A549 treated with DMSO at 1 μM for 4 hours (cell line): ENCODE measurements around the gene PNMA8A. TPM values are rescaled to one million over a fixed set of nuclear protein-coding genes. Genes with fewer than 3 reads are reported as not detected.

ENCODE experiments used
- total RNA-seq: library from RNA; stranded (reverse); fragments of 200-300 nt; extraction: Qiagen RNA extraction; gene quantifications from 5 replicates; pipeline ENCODE4 v1.2.3, GENCODE V29; 2022; ENCODE audit warnings: low read depth

The PNMA8A gene
- total RNA-seq = 10.8 to 13.1 TPM (median 11.8 TPM) in 5 replicates

GRCh38 chr19:46471116-46471733 is at the start of gene PNMA8A:
PNMA8A (minus strand) TSS chr19:46471563; CDS start chr19:46471035, 528 bp downstream.

DNA sequence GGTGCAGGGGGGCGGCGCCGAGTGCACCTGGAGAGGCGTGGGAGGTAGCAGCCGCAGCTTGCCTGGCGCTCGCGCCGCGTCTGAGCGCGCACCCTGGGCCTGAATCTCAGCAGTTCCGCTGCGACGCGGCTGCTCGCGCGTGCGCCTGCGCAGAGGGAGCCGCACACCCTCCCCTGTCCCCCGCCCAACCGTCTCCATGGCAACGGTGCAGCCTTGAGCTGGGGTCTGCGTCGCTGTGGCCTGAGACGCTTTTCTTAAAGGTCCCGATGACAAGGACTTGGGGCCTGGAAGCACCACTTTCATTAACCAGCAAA is 24.4 kb upstream of the PNMA8A start, which contains the start of gene PNMA8B:
Gene PNMA8B, minus strand, starts transcription at position 82 of the 314 bp plus-strand sequence. CDS start 402 bp downstream, outside the sequence.

DNA sequence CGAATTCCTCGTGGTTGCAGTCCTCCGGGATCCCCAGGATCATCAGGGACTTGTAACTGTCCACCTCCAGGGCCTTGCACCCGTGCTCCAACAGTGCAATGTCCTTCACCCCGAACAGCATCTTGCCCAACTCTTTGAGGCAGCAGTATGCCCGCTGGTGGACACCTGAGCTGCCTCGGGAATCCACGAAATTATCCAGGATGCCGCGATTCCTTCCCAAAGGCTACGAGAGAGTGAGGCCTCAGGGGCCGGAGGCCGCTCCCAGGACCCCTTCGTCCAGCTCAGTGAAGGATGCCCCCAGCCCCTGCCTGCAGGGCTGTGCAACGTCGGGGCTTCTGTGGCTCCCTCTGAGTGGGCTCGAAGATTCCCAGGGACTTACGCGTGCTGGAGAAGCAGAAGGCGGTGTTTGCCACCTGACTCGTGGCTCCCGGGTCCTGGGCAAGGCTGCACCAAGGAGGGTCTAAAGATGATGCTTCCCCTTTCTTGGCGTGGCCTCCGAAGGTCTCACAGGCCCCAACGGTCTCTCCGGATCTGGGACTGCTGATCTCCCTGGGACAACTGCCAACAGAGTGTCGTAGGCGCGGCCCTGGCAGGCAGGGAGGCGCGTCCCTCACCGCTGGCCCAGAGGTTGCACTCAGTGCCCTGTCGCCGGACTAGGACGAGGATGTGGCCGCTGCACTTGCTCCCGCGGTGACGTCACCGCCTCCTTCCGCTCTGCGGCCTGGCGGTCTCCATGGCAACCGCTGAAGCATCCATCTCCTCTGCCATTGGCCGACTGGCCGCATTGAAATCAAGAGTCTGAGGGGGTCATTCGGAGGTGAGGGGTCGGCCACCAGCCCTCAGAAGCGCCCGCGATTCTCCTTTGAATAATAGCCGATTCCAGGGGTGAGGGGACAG is 42.9 kb downstream of the PNMA8A start, which contains the start of gene PNMA8C:
Gene PNMA8C, minus strand, starts transcription at position 698 of the 897 bp plus-strand sequence. Its CDS starts 577 bp downstream, at position 121.

Other genes starting within 250 kb of the PNMA8A start
- gene IGFL1, start 241.8 kb downstream of the PNMA8A start, total RNA-seq = 2.3 to 3.1 TPM (median 2.6 TPM) in 5 replicates
- not detected in 5 replicates for gene HIF3A, start 174.5 kb downstream of the PNMA8A start, total RNA-seq
- gene PPP5C, start 124.5 kb downstream of the PNMA8A start, total RNA-seq = 82.2 to 89.7 TPM (median 85.3 TPM) in 5 replicates
- not detected in 5 replicates for gene CCDC8, start 58.0 kb downstream of the PNMA8A start, total RNA-seq
- not detected in 5 replicates for gene PNMA8C, start 42.6 kb downstream of the PNMA8A start, total RNA-seq
- gene PNMA8B, start 24.3 kb upstream of the PNMA8A start, total RNA-seq = not detected in 5 replicates
- 190 to 272 TPM (median 235 TPM) in 5 replicates for gene CALM3, start 129.8 kb upstream of the PNMA8A start, total RNA-seq
- 0.05 to 0.10 TPM (median 0.08 TPM) in 3 of 5 replicates, not detected in the others for gene PTGIR, start 153.5 kb upstream of the PNMA8A start, total RNA-seq
- gene GNG8, start 164.6 kb upstream of the PNMA8A start, total RNA-seq = not detected in 5 replicates
- gene DACT3, start 189.6 kb upstream of the PNMA8A start, total RNA-seq = 0.27 to 0.49 TPM (median 0.32 TPM) in 5 replicates
- gene PRKD2, start 245.6 kb upstream of the PNMA8A start, total RNA-seq = 27.0 to 34.5 TPM (median 30.5 TPM) in 5 replicates